Right lobe of liver (tissue), 4 donors: Measurements from ENCODE around the gene LUC7L2.

ENCODE experiments used
- POLR2A ChIP-seq: fragments of 450-650 bp; IDR thresholded peaks from one replicate; pipeline ENCODE4 v1.6.1; 2017; ENCODE audit warnings: antibody characterized with exemption, mild to moderate bottlenecking
- TF ChIP-seq, protein P1 (sequence below), 4 donors: fragments of 200-600 bp in 3 of 4; fragments of 450-650 bp in 1 of 4; IDR thresholded peaks; one replicate each; pipeline versions ENCODE4 v1.5.1 to v1.8.0; 2016 to 2022; ENCODE audit warnings: antibody characterized with exemption in 4 of 4, mild to moderate bottlenecking in 2 of 4
- donor health status: DM: no; HTN: no; CAD: no.
- donor health status: DM: no; HTN: no; CAD: no.
- donor health status: DM: no; HTN: yes; CAD: no.

- TF ChIP-seq, protein P1, sequence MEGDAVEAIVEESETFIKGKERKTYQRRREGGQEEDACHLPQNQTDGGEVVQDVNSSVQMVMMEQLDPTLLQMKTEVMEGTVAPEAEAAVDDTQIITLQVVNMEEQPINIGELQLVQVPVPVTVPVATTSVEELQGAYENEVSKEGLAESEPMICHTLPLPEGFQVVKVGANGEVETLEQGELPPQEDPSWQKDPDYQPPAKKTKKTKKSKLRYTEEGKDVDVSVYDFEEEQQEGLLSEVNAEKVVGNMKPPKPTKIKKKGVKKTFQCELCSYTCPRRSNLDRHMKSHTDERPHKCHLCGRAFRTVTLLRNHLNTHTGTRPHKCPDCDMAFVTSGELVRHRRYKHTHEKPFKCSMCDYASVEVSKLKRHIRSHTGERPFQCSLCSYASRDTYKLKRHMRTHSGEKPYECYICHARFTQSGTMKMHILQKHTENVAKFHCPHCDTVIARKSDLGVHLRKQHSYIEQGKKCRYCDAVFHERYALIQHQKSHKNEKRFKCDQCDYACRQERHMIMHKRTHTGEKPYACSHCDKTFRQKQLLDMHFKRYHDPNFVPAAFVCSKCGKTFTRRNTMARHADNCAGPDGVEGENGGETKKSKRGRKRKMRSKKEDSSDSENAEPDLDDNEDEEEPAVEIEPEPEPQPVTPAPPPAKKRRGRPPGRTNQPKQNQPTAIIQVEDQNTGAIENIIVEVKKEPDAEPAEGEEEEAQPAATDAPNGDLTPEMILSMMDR (IDR thresholded peaks at IDR 0.05), result peak in 3 of 4 donors; percentile 2 to 19 (median 7)
- peak; percentile 91 for TF ChIP-seq POLR2A
These were observed at the start of gene LUC7L2 for GRCh38 chr7:139359366-139360209.
